ENCODE measurements around the gene CAPZA1. TPM values are rescaled to one million over a fixed set of nuclear protein-coding genes. Genes with fewer than 3 reads are reported as not detected.

The CAPZA1 gene
- total RNA-seq, 1 donor, result 299 TPM

GRCh38 chr1:112707221-112708001 is 87.8 kb downstream of the CAPZA1 start:
- peak overlapping the region; percentile 89 for H3K4me3 ChIP-seq (ENCODE audit: low read depth, low read length)
- peak; percentile 91 for DNase-seq (ENCODE audit: low read depth)
- TF ChIP-seq, protein P1, sequence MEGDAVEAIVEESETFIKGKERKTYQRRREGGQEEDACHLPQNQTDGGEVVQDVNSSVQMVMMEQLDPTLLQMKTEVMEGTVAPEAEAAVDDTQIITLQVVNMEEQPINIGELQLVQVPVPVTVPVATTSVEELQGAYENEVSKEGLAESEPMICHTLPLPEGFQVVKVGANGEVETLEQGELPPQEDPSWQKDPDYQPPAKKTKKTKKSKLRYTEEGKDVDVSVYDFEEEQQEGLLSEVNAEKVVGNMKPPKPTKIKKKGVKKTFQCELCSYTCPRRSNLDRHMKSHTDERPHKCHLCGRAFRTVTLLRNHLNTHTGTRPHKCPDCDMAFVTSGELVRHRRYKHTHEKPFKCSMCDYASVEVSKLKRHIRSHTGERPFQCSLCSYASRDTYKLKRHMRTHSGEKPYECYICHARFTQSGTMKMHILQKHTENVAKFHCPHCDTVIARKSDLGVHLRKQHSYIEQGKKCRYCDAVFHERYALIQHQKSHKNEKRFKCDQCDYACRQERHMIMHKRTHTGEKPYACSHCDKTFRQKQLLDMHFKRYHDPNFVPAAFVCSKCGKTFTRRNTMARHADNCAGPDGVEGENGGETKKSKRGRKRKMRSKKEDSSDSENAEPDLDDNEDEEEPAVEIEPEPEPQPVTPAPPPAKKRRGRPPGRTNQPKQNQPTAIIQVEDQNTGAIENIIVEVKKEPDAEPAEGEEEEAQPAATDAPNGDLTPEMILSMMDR (IDR thresholded peaks at IDR 0.05; ENCODE audit: insufficient read depth, low read depth, low read length), result peak; percentile 91

DNA sequence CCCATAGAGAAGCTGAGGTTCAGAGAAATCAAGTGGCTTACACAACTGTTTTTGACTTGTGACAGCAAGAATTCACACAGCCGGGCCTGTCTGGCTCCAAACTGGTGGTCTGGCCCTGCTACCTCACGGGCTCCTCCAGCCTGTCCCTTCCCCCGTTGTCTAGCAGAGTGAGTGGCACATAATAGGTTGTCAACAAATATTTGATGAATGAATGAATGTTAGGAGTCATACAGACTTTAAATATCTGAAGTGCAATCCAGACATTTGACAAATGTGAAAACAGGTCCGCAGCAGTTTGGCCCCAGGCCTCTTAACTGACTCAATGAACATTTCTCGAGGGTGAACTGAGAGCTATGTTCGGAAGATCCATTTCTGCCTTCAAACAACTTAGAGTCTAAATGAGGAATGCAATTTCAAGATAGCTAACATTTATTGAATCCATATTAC is 88.4 kb downstream of the CAPZA1 start:
- no peak for DNase-seq (ENCODE audit: low read depth)
- TF ChIP-seq, protein P1 (IDR thresholded peaks at IDR 0.05; ENCODE audit: insufficient read depth, low read depth, low read length), result no peak
- H3K4me3 ChIP-seq (ENCODE audit: low read depth, low read length), result no peak overlapping the region

- no peak overlapping the region for H3K4me3 ChIP-seq (ENCODE audit: low read depth, low read length)
- no peak for DNase-seq (ENCODE audit: low read depth)
- TF ChIP-seq, protein P1 (IDR thresholded peaks at IDR 0.05; ENCODE audit: insufficient read depth, low read depth, low read length), result no peak
These were observed 88.9 kb downstream of the CAPZA1 start for GRCh38 chr1:112708489-112708888.

DNA sequence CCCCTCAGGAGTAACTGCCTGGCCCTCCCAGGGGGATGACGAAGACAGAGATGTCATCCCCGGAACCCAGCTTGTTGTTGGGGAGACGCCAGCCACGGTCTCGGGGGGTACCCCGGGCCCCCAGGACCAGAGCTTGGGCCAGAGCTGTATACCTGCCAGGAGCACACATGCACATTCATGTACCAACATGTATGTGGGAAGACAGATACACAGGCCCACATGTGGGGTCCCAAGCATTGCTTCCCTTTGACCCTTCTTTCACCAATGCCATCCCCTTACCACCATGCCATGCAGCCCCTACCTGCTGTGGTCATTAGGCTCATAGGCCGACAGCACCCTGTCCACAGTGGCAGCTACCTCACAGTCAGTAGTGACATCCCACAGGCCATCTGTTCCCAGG is 90.5 kb downstream of the CAPZA1 start:
- DNase-seq (ENCODE audit: low read depth), result no peak
- no peak overlapping the region for H3K4me3 ChIP-seq (ENCODE audit: low read depth, low read length)
- TF ChIP-seq, protein P1 (IDR thresholded peaks at IDR 0.05; ENCODE audit: insufficient read depth, low read depth, low read length), result no peak

GRCh38 chr1:112710586-112710985 is 91.0 kb downstream of the CAPZA1 start:
- no peak for DNase-seq (ENCODE audit: low read depth)
- H3K4me3 ChIP-seq (ENCODE audit: low read depth, low read length), result no peak overlapping the region
- TF ChIP-seq, protein P1 (IDR thresholded peaks at IDR 0.05; ENCODE audit: insufficient read depth, low read depth, low read length), result no peak

- no peak overlapping the region for H3K4me3 ChIP-seq (ENCODE audit: low read depth, low read length)
- TF ChIP-seq, protein P1 (IDR thresholded peaks at IDR 0.05; ENCODE audit: insufficient read depth, low read depth, low read length), result no peak
- no peak for DNase-seq (ENCODE audit: low read depth)
These were observed 91.4 kb downstream of the CAPZA1 start for GRCh38 chr1:112711041-112711440.
